HepG2 (cell line): ENCODE measurements around the gene RABGAP1. TPM values are rescaled to one million over a fixed set of nuclear protein-coding genes. Genes with fewer than 3 reads are reported as not detected.

Experiments
- ATF7-NPFF ChIP-seq: sonication (generic); formaldehyde crosslinking; IDR thresholded peaks from 2 replicates; pipeline ENCODE4 v1.8.1; 2023; ENCODE audit warnings: mild to moderate bottlenecking, low read depth, missing genetic modification reagents, moderate library complexity
- ATRX ChIP-seq: sonication (generic); formaldehyde crosslinking; IDR thresholded peaks from 2 replicates; pipeline ENCODE4 v1.4.0; 2020; ENCODE audit warnings: missing genetic modification reagents, borderline replicate concordance
- FOXC1 ChIP-seq: sonication (generic); formaldehyde crosslinking; IDR thresholded peaks from 2 replicates; pipeline ENCODE4 v1.8.0; 2022; ENCODE audit warnings: mild to moderate bottlenecking, missing genetic modification reagents, borderline replicate concordance
- GABPA ChIP-seq, 2 experiments: IDR thresholded peaks; 2 replicates each; pipeline ENCODE4 v1.6.1; 2011 to 2016; ENCODE audit warnings: low read depth in 2 of 2, low read length in 1 of 2, missing biosample characterization in 1 of 2, missing genetic modification characterization in 1 of 2
- HDAC1 ChIP-seq: sonication (generic); formaldehyde crosslinking; IDR thresholded peaks from 2 replicates; pipeline ENCODE4 v1.5.1; 2020; ENCODE audit warnings: mild to moderate bottlenecking, missing genetic modification reagents
- NCOA5 ChIP-seq: sonication (generic); formaldehyde crosslinking; IDR thresholded peaks from 2 replicates; pipeline ENCODE4 v1.4.0; 2020; ENCODE audit warnings: missing genetic modification reagents
- NFATC3 ChIP-seq: sonication (generic); formaldehyde crosslinking; IDR thresholded peaks from 2 replicates; pipeline ENCODE4 v1.5.1; 2020; ENCODE audit warnings: mild to moderate bottlenecking, missing genetic modification reagents
- NFYC ChIP-seq: IDR thresholded peaks from 2 replicates; pipeline ENCODE4 v1.6.1; 2016; ENCODE audit warnings: missing genetic modification reagents, missing compliant biosample characterization
- NONO ChIP-seq, 2 experiments: fragments of 450-650 bp in 1 of 2; sonication (generic) in 1 of 2; formaldehyde crosslinking in 1 of 2; IDR thresholded peaks in 1 of 2; conservative IDR thresholded peaks in 1 of 2; 2 replicates each; pipeline versions ENCODE4 v1.6.1 to v1.8.0; 2017 to 2022; ENCODE audit warnings: mild to moderate bottlenecking in 1 of 2, missing genetic modification reagents in 1 of 2, moderate library complexity in 1 of 2
- POLR2AphosphoS2 ChIP-seq: IDR thresholded peaks from 2 replicates; pipeline ENCODE4 v1.6.1; 2011; ENCODE audit warnings: low read depth, low read length, improper control_type of control experiment
- PPARG ChIP-seq: conservative IDR thresholded peaks from 2 replicates; pipeline ENCODE4 v1.6.1; 2016; ENCODE audit warnings: missing biosample characterization, missing genetic modification reagents
- RBFOX2 ChIP-seq: fragments of 200-400 bp; formaldehyde crosslinking; IDR thresholded peaks from 2 replicates; pipeline ENCODE4 v1.6.1; 2017; ENCODE audit warnings: low read depth, mild to moderate bottlenecking, low read length
- SMAD9 ChIP-seq: sonication (generic); formaldehyde crosslinking; IDR thresholded peaks from 2 replicates; pipeline ENCODE4 v1.5.1; 2020; ENCODE audit warnings: mild to moderate bottlenecking, missing genetic modification reagents
- SOX13 ChIP-seq, 3 experiments: fragments of 450-650 bp in 1 of 3; sonication (generic) in 1 of 3; formaldehyde crosslinking in 1 of 3; IDR thresholded peaks in 2 of 3; conservative IDR thresholded peaks in 1 of 3; 2 replicates each; pipeline versions ENCODE4 v1.5.0 to v1.6.1; 2016 to 2020; ENCODE audit warnings: antibody characterized with exemption in 1 of 3, mild to moderate bottlenecking in 1 of 3, missing compliant biosample characterization in 1 of 3, missing genetic modification reagents in 1 of 3, moderate library complexity in 1 of 3
- TMF1 ChIP-seq: sonication (generic); formaldehyde crosslinking; IDR thresholded peaks from 2 replicates; pipeline ENCODE4 v1.8.1; 2022; ENCODE audit warnings: low read depth, missing genetic modification reagents
- TOPORS ChIP-seq: sonication (generic); formaldehyde crosslinking; IDR thresholded peaks from 2 replicates; pipeline ENCODE4 v1.8.0; 2023; ENCODE audit warnings: mild to moderate bottlenecking, missing genetic modification reagents
- XBP1 ChIP-seq: sonication (generic); formaldehyde crosslinking; IDR thresholded peaks from 2 replicates; pipeline ENCODE4 v1.5.0; 2020; ENCODE audit warnings: missing genetic modification reagents
- ZKSCAN5 ChIP-seq: sonication (generic); formaldehyde crosslinking; IDR thresholded peaks from 2 replicates; pipeline ENCODE4 v1.5.1; 2020; ENCODE audit warnings: mild to moderate bottlenecking, missing genetic modification reagents
- ZNF235 ChIP-seq: sonication (generic); formaldehyde crosslinking; IDR thresholded peaks from 2 replicates; pipeline ENCODE4 v1.8.1; 2023; ENCODE audit warnings: mild to moderate bottlenecking, missing genetic modification reagents, borderline replicate concordance
- ZNF343 ChIP-seq: sonication (generic); formaldehyde crosslinking; IDR thresholded peaks from 2 replicates; pipeline ENCODE4 v1.4.0; 2020; ENCODE audit warnings: mild to moderate bottlenecking, missing genetic modification reagents
- ZNF382 ChIP-seq: sonication (generic); formaldehyde crosslinking; IDR thresholded peaks from 2 replicates; pipeline ENCODE4 v1.5.0; 2020; ENCODE audit warnings: missing genetic modification reagents, mild to moderate bottlenecking, borderline replicate concordance
- ZNF607 ChIP-seq: sonication (generic); formaldehyde crosslinking; IDR thresholded peaks from 2 replicates; pipeline ENCODE4 v1.5.1; 2020; ENCODE audit warnings: missing genetic modification reagents, mild to moderate bottlenecking, borderline replicate concordance
- ZNF703 ChIP-seq: sonication (generic); formaldehyde crosslinking; IDR thresholded peaks from 2 replicates; pipeline ENCODE4 v1.5.1; 2020; ENCODE audit warnings: missing genetic modification reagents, mild to moderate bottlenecking, moderate library complexity, borderline replicate concordance
- polyA plus RNA-seq, 8 experiments: library from polyadenylated mRNA; depleted of rRNA in 3 of 8; stranded (reverse) in 7 of 8; unstranded in 1 of 8; fragments of >200 nt; fragmentation: Illumina TruSeq in 4 of 8; extraction: Trizol in 4 of 8; gene quantifications; 2 replicates each; pipeline versions ENCODE4 v1.2.1 to v1.2.3, GENCODE V29; 2011 to 2016; ENCODE audit warnings: low read depth in 4 of 8, missing spikeins in 1 of 8, mixed read lengths in 1 of 8; ENCODE audit not compliant: insufficient read depth in 1 of 8
- total RNA-seq, 5 experiments: library from RNA; depleted of rRNA; stranded (reverse); fragments of >200 nt; fragmentation: Illumina TruSeq; extraction: Trizol; gene quantifications; 2 replicates each; pipeline ENCODE4 v1.2.3, GENCODE V29; 2016; ENCODE audit warnings: low read depth in 1 of 5
- TF ChIP-seq, protein P1 (sequence below): fragments of 450-650 bp; IDR thresholded peaks from 2 replicates; pipeline ENCODE4 v1.6.1; 2016
- TF ChIP-seq, protein P2 (sequence below): sonication (generic); formaldehyde crosslinking; IDR thresholded peaks from 2 replicates; pipeline ENCODE4 v1.5.1; 2020; ENCODE audit warnings: missing genetic modification reagents, mild to moderate bottlenecking, borderline replicate concordance
- TF ChIP-seq, protein P3 (sequence below): IDR thresholded peaks from 2 replicates; pipeline ENCODE4 v1.6.1; 2016; ENCODE audit warnings: missing biosample characterization, missing genetic modification reagents, low read depth

RABGAP1 gene
- total and polyA plus RNA-seq, 2 of the 13 experiments (the other 11 are each of a cell fraction or from before 2014, with no cell fraction given) = 19.1 to 19.3 TPM

- TF ChIP-seq ZKSCAN5 (CRISPR knock-in tag) (no peak), XBP1 (CRISPR knock-in tag) (no peak), ZNF235 (CRISPR knock-in tag) (no peak), TOPORS (CRISPR knock-in tag) (no peak), HDAC1 (CRISPR knock-in tag) (peak; percentile 58), ATF7-NPFF (no peak), FOXC1 (CRISPR knock-in tag) (no peak), ATRX (CRISPR knock-in tag) (no peak), TMF1 (CRISPR knock-in tag) (no peak), ZNF382 (CRISPR knock-in tag) (no peak), ZNF703 (CRISPR knock-in tag) (no peak), RBFOX2 (no peak), SOX13 (IDR thresholded peaks at IDR 0.05) (no peak), SOX13 (CRISPR knock-in tag; conservative IDR thresholded peaks at IDR 0.05 in 1 of 2, IDR thresholded peaks at IDR 0.05 in 1 of 2) (no peak), PPARG (peak; percentile 76), NFATC3 (CRISPR knock-in tag) (no peak), NONO (IDR thresholded peaks at IDR 0.05) (no peak), NONO (CRISPR knock-in tag; conservative IDR thresholded peaks at IDR 0.05) (0 out of 2 replicates have a peak, but pooled peaks have one; percentile 30), NCOA5 (CRISPR knock-in tag) (no peak), ZNF343 (CRISPR knock-in tag) (no peak), SMAD9 (CRISPR knock-in tag) (no peak), ZNF607 (no peak; the same call in 1 of the 2 replicates), GABPA (IDR thresholded peaks at IDR 0.05; ENCODE audit: low read depth, low read length) (no peak), GABPA (CRISPR knock-in tag; IDR thresholded peaks at IDR 0.05; ENCODE audit: low read depth) (peak; percentile 38; the same call in 1 of the 2 replicates), NFYC (CRISPR knock-in tag) (no peak), POLR2AphosphoS2 (no peak)
- TF ChIP-seq, protein P1, sequence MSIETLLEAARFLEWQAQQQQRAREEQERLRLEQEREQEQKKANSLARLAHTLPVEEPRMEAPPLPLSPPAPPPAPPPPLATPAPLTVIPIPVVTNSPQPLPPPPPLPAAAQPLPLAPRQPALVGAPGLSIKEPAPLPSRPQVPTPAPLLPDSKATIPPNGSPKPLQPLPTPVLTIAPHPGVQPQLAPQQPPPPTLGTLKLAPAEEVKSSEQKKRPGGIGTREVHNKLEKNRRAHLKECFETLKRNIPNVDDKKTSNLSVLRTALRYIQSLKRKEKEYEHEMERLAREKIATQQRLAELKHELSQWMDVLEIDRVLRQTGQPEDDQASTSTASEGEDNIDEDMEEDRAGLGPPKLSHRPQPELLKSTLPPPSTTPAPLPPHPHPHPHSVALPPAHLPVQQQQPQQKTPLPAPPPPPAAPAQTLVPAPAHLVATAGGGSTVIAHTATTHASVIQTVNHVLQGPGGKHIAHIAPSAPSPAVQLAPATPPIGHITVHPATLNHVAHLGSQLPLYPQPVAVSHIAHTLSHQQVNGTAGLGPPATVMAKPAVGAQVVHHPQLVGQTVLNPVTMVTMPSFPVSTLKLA = peak; percentile 57
- TF ChIP-seq, protein P2, sequence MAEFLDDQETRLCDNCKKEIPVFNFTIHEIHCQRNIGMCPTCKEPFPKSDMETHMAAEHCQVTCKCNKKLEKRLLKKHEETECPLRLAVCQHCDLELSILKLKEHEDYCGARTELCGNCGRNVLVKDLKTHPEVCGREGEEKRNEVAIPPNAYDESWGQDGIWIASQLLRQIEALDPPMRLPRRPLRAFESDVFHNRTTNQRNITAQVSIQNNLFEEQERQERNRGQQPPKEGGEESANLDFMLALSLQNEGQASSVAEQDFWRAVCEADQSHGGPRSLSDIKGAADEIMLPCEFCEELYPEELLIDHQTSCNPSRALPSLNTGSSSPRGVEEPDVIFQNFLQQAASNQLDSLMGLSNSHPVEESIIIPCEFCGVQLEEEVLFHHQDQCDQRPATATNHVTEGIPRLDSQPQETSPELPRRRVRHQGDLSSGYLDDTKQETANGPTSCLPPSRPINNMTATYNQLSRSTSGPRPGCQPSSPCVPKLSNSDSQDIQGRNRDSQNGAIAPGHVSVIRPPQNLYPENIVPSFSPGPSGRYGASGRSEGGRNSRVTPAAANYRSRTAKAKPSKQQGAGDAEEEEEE = no peak
- TF ChIP-seq, protein P3, sequence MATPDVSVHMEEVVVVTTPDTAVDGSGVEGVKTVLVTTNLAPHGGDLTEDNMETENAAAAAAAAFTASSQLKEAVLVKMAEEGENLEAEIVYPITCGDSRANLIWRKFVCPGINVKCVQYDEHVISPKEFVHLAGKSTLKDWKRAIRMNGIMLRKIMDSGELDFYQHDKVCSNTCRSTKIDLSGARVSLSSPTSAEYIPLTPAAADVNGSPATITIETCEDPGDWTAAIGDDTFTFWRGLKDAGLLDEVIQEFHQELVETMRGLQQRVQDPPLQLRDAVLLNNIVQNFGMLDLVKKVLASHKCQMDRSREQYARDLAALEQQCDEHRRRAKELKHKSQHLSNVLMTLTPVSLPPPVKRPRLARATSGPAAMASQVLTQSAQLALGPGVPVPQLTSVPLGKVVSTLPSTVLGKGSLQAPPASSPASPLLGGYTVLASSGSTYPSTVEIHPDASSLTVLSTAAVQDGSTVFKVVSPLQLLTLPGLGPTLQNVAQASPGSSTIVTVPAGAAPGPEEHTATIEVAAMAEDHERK = no peak
Observed at GRCh38 chr9:122936464-122936863, 4.4 kb upstream of the RABGAP1 start (continued).
